PC-9 (cell line): ENCODE data around the gene LIN7C. TPM values are rescaled to one million over a fixed set of nuclear protein-coding genes. Genes with fewer than 3 reads are reported as not detected.

ENCODE experiments used
- BruUV-seq: library from RNA; stranded (reverse); fragments of 400-500 nt; replicated peaks from 2 replicates; lab custom pipeline; 2021; lab: Mats Ljungman, UMichigan
- CTCF ChIA-PET: fragments of 300-600 bp; sonication (Branson Sonifier 250); formaldehyde crosslinking; loops from one replicate; lab custom pipeline; 2022; ENCODE audit warnings: antibody characterized with exemption; lab: Charles Lee
- POLR2A ChIA-PET: fragments of 300-600 bp; sonication (Branson Sonifier 250); formaldehyde crosslinking; loops from one replicate; lab custom pipeline; 2022; ENCODE audit warnings: antibody characterized with exemption; ENCODE audit not compliant: unreplicated experiment; lab: Charles Lee
- DNase-seq, 2 experiments: peaks; one replicate each; pipeline versions ENCODE4 v3.0.0 to v3.0.0-alpha.2; 2015 to 2022; ENCODE audit warnings: mixed read lengths in 1 of 2
- H2AFZ ChIP-seq: fragments of 200-600 bp; sonication (generic); 2 replicates; pipeline ENCODE4 v1.8.1; 2017; ENCODE audit warnings: antibody characterized with exemption
- H3F3A ChIP-seq: fragments of 200-600 bp; sonication (generic); 2 replicates; pipeline ENCODE4 v1.8.1; 2017; ENCODE audit warnings: antibody characterized with exemption, mild to moderate bottlenecking, low read depth; ENCODE audit not compliant: insufficient read depth
- H3K27ac ChIP-seq: fragments of 200-600 bp; sonication (generic); 2 replicates; pipeline ENCODE4 v1.6.1; 2016; ENCODE audit warnings: mixed run types
- H3K27me3 ChIP-seq: fragments of 200-600 bp; sonication (generic); 2 replicates; pipeline ENCODE4 v1.6.1; 2016; ENCODE audit warnings: low read depth, mixed run types; ENCODE audit not compliant: insufficient read depth
- H3K36me3 ChIP-seq: fragments of 200-600 bp; sonication (generic); 2 replicates; pipeline ENCODE4 v1.6.1; 2016; ENCODE audit warnings: low read depth, mixed run types
- H3K4me1 ChIP-seq: fragments of 200-600 bp; sonication (generic); replicated peaks from 2 replicates; pipeline ENCODE4 v1.6.1; 2016; ENCODE audit warnings: mixed run types; ENCODE audit not compliant: insufficient read depth
- H3K4me2 ChIP-seq: fragments of 200-600 bp; sonication (generic); 2 replicates; pipeline ENCODE4 v1.6.1; 2017; ENCODE audit warnings: mixed run types
- H3K4me3 ChIP-seq: fragments of 200-600 bp; sonication (generic); 2 replicates; pipeline ENCODE4 v1.6.1; 2016; ENCODE audit warnings: mixed run types
- H3K79me2 ChIP-seq: fragments of 200-600 bp; sonication (generic); 2 replicates; pipeline ENCODE4 v1.6.1; 2017; ENCODE audit warnings: low read depth, mixed run types
- H3K9me2 ChIP-seq: fragments of 200-600 bp; sonication (generic); 2 replicates; pipeline ENCODE4 v1.8.1; 2017; ENCODE audit warnings: mild to moderate bottlenecking; ENCODE audit not compliant: insufficient read depth
- H3K9me3 ChIP-seq: fragments of 200-600 bp; sonication (generic); 2 replicates; pipeline ENCODE4 v1.8.1; 2016; ENCODE audit warnings: low read depth; ENCODE audit not compliant: insufficient read depth
- H4K20me1 ChIP-seq: fragments of 200-600 bp; sonication (generic); 2 replicates; pipeline ENCODE4 v1.8.1; 2017; ENCODE audit not compliant: insufficient read depth
- CTCF ChIP-seq: fragments of 200-600 bp; sonication (generic); conservative IDR thresholded peaks from 2 replicates; pipeline ENCODE4 v1.6.1; 2017; ENCODE audit warnings: mixed run types, antibody characterized with exemption, mild to moderate bottlenecking, moderate library complexity
- EZH2 ChIP-seq: fragments of 200-600 bp; sonication (generic); IDR thresholded peaks from 2 replicates; pipeline ENCODE4 v1.8.0; 2017; ENCODE audit warnings: antibody characterized with exemption, low read depth
- intact Hi-C: fragments of 100-400 bp; cut with micrococcal nuclease; formaldehyde crosslinking; loops from one replicate; pipeline ENCODE4 v1.10.0; 2022; ENCODE audit not compliant: unreplicated experiment
- total RNA-seq: library from RNA; stranded (reverse); gene quantifications from 2 replicates; pipeline ENCODE4 v1.2.3, GENCODE V29; 2021

LIN7C gene
- total RNA-seq, 1 experiment from 2014 or later: 30.6 TPM

GRCh38 chr11:27470826-27471588 lies 35.6 kb downstream of the LIN7C start:
- intact Hi-C loops: loop anchor here (2.0 kb wide), 1 partner anchor 262 kb away; no protein-coding TSS in a partner anchor
- TSS peak; percentile 38 for BruUV-seq
- Histone ChIP-seq H3K27me3 (no peaks in the 10 kb centered on the region), H3K4me2 (peak overlapping the region; percentile 96), H3K27ac (peak overlapping the region; percentile 94), H3K4me1 (peaks cover 52% of the 10 kb centered on the region), H2AFZ (peak overlapping the region; percentile 86), H3K36me3 (no peaks in the 10 kb centered on the region), H3K9me3 (no peaks in the 10 kb centered on the region), H3K9me2 (no peaks in the 10 kb centered on the region), H3K79me2 (peaks cover 54% of the 10 kb centered on the region), H3F3A (peaks cover 40% of the 10 kb centered on the region), H4K20me1 (no peaks in the 10 kb centered on the region), H3K4me3 (peak overlapping the region; percentile 92)
- TF ChIP-seq EZH2 (no peak), CTCF (no peak)
- DNase-seq: peak in 1 of 2 experiments; percentile 45
- ChIA-PET CTCF (no interaction called here), POLR2A (no interaction called here)

GRCh38 chr11:27470166-27470565 lies 36.4 kb downstream of the LIN7C start:
- Histone ChIP-seq H3K27me3 (no peaks in the 10 kb centered on the region), H3F3A (peaks cover 42% of the 10 kb centered on the region), H3K9me3 (no peaks in the 10 kb centered on the region), H4K20me1 (no peaks in the 10 kb centered on the region), H3K36me3 (no peaks in the 10 kb centered on the region), H3K79me2 (peaks cover 62% of the 10 kb centered on the region), H3K27ac (peak overlapping the region; percentile 94), H3K9me2 (no peaks in the 10 kb centered on the region), H3K4me3 (peak overlapping the region; percentile 92), H3K4me2 (peak overlapping the region; percentile 96), H2AFZ (peak overlapping the region; percentile 86; the same call in 1 of the 2 replicates), H3K4me1 (peaks cover 61% of the 10 kb centered on the region)
- no TSS peak for BruUV-seq
- DNase-seq: no peak
- POLR2A ChIA-PET: no interaction called here
- TF ChIP-seq EZH2 (no peak), CTCF (no peak)
- CTCF ChIA-PET: no interaction called here
- intact Hi-C loops: loop anchor here (2.0 kb wide), 1 partner anchor 261 kb away; no protein-coding TSS in a partner anchor

GRCh38 chr11:27468995-27469695 lies 37.4 kb downstream of the LIN7C start:
- H3K9me3 ChIP-seq: no peaks in the 10 kb centered on the region
- peaks cover 71% of the 10 kb centered on the region for H3K4me1 ChIP-seq
- peaks cover 52% of the 10 kb centered on the region for H3F3A ChIP-seq
- no peak for DNase-seq
- peak overlapping the region; percentile 92 for H3K4me3 ChIP-seq
- H2AFZ ChIP-seq: peak overlapping the region; percentile 86
- H3K79me2 ChIP-seq: peaks cover 71% of the 10 kb centered on the region
- intact Hi-C loops: loop anchor here (1.0 to 10.0 kb wide), 3 partner anchors 22 to 1366 kb away; no protein-coding TSS in a partner anchor
- H3K27me3 ChIP-seq: no peaks in the 10 kb centered on the region
- peak overlapping the region; percentile 96 for H3K4me2 ChIP-seq
- CTCF ChIA-PET: no interaction called here
- H3K27ac ChIP-seq: peak overlapping the region; percentile 94
- H3K9me2 ChIP-seq: no peaks in the 10 kb centered on the region
- H4K20me1 ChIP-seq: no peaks in the 10 kb centered on the region
- H3K36me3 ChIP-seq: no peaks in the 10 kb centered on the region
- BruUV-seq: TSS peak; percentile 83
- TF ChIP-seq CTCF (no peak), EZH2 (no peak)
- POLR2A ChIA-PET: interaction anchor here (0.8 kb wide), 1 partner anchor 11 kb away, joined by 8 read pairs; no protein-coding TSS in a partner anchor
